Measurements from ENCODE around the gene ATP10B. TPM values are rescaled to one million over a fixed set of nuclear protein-coding genes. Genes with fewer than 3 reads are reported as not detected.

Gene ATP10B
- total RNA-seq, 1 experiment from 2014 or later = 0.11 TPM

GRCh38 chr5:160847526-160848085 lies 4.4 kb downstream of the ATP10B start:
- CTCF ChIA-PET = interaction anchor here (2.2 kb wide), 1 partner anchor 409 kb away, joined by 7 read pairs; no protein-coding TSS in a partner anchor
- H3K27me3 Mint-ChIP-seq (ENCODE audit: low read depth) = no peaks in the 10 kb centered on the region
- H3K27ac Mint-ChIP-seq = no peak overlapping the region
- ATAC-seq = no peak
- DNase-seq (ENCODE audit: low spot score) = no peak
- TF ChIP-seq AR (CRISPR knock-in tag; IDR thresholded peaks at IDR 0.05) (no peak), ZNF396 (CRISPR knock-in tag; IDR thresholded peaks at IDR 0.05; ENCODE audit: borderline replicate concordance) (no peak), ATF3 (CRISPR knock-in tag; conservative IDR thresholded peaks at IDR 0.05) (no peak), RORB (CRISPR knock-in tag; IDR thresholded peaks at IDR 0.05) (no peak), ZNF416 (CRISPR knock-in tag; IDR thresholded peaks at IDR 0.05) (no peak), JAZF1 (CRISPR knock-in tag; IDR thresholded peaks at IDR 0.05) (no peak), NFATC4 (CRISPR knock-in tag; IDR thresholded peaks at IDR 0.05) (no peak), GRHL2 (CRISPR knock-in tag; IDR thresholded peaks at IDR 0.05; ENCODE audit: insufficient replicate concordance, severe bottlenecking) (no peak), NR3C1 (CRISPR knock-in tag; conservative IDR thresholded peaks at IDR 0.05; ENCODE audit: low read depth) (no peak)
- POLR2A ChIA-PET = no interaction called here
- H3K9me3 Mint-ChIP-seq = no peaks in the 10 kb centered on the region
- H3K4me1 Mint-ChIP-seq = no peaks in the 10 kb centered on the region
- H3K4me3 Mint-ChIP-seq = no peak overlapping the region
- no peaks in the 10 kb centered on the region for H3K36me3 Mint-ChIP-seq

GRCh38 chr5:160846642-160847041 lies 5.4 kb downstream of the ATP10B start:
- ATAC-seq (no peak), DNase-seq (ENCODE audit: low spot score) (no peak)
- no peaks in the 10 kb centered on the region for H3K9me3 Mint-ChIP-seq
- H3K4me1 Mint-ChIP-seq = no peaks in the 10 kb centered on the region
- ChIA-PET CTCF (interaction anchor here (1.3 to 2.2 kb wide), 2 partner anchors 124 to 408 kb away, joined by 3 to 7 read pairs; no protein-coding TSS in a partner anchor), POLR2A (no interaction called here)
- TF ChIP-seq USF1 (CRISPR knock-in tag; IDR thresholded peaks at IDR 0.05) = no peak
- TF ChIP-seq HMGXB4 (CRISPR knock-in tag; IDR thresholded peaks at IDR 0.05) = no peak
- no peak for TF ChIP-seq TEAD4 (CRISPR knock-in tag; IDR thresholded peaks at IDR 0.05)
- TF ChIP-seq PRDM15 (CRISPR knock-in tag; IDR thresholded peaks at IDR 0.05) = no peak
- TF ChIP-seq ZNF219 (CRISPR knock-in tag; IDR thresholded peaks at IDR 0.05; ENCODE audit: borderline replicate concordance) = no peak
- H3K4me3 Mint-ChIP-seq = no peak overlapping the region
- H3K36me3 Mint-ChIP-seq = no peaks in the 10 kb centered on the region
- H3K27ac Mint-ChIP-seq = no peak overlapping the region
- H3K27me3 Mint-ChIP-seq (ENCODE audit: low read depth) = no peaks in the 10 kb centered on the region

Data from WTC11 (cell line).